GM21717 (cell line): Measurements from ENCODE around the gene VWCE.
A peak's percentile ranks its signal among the peaks of the same experiment; 100 is the strongest.

Experiments
- ATAC-seq: cut with Tn5 transposase; IDR thresholded peaks from one replicate; pipeline ENCODE4 v1.9.1; 2021; ENCODE audit warnings: mild to moderate bottlenecking, moderate library complexity; ENCODE audit not compliant: unreplicated experiment

VWCE gene

DNA sequence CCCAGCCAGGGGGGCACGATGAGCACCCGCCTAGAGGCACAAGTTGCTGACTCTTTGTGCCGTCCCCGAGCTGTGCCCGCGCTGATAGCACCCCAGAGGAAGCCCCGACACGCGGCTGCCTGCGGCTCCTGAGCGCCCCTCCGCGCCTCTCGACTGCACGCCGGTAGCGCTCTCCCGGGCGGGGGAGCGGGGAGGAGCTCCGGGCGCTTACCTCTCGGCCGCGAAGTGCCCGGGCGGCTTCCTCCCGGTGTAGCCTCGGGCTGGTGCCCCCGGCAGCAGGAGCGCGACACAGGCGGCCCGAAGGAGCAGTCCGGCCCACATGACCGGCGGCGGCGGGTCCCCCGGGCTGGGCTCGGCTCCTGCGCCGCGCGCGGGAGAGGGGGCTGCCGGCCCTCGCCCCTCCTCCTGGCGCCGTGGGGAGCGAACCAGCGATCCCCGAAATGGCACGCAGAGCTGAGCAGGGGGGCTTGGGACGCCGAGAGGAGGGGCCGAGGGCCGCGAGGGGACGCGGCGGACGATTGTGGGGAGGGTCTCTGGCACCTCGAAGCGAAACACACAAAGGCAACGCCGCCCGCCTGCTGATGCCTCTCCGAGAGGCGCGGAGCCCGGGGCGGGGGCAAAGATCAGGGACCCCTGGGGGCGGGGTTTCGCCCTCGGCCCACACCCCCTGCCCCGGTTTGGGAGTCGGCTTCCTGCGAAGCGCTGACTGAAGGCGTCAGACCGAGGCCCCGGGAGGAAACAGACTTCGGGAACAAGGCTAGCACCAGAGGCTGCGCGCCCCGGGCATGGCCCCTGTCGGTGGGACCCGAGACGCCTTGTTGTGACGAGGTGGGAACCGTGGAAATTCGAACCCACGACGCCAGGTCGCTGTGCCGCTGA, at the start of gene VWCE:
Gene VWCE (minus strand): TSS at position 600 of the 879 bp plus-strand sequence. CDS start 279 bp downstream, at position 321.
- peak; percentile 66 for ATAC-seq

- ATAC-seq = no peak
Observed at GRCh38 chr11:61343792-61344745, 49.0 kb upstream of the VWCE start.

GRCh38 chr11:61342207-61342803, 47.2 kb upstream of the VWCE start:
- ATAC-seq = no peak

- ATAC-seq = no peak
Observed at GRCh38 chr11:61341706-61342105, 46.6 kb upstream of the VWCE start.

- no peak for ATAC-seq
Observed at GRCh38 chr11:61340979-61341378, 45.9 kb upstream of the VWCE start.

GRCh38 chr11:61339490-61339878, 44.4 kb upstream of the VWCE start:
- ATAC-seq = no peak

- ATAC-seq = no peak
Observed at GRCh38 chr11:61338783-61339489, 43.8 kb upstream of the VWCE start.

GRCh38 chr11:61337706-61338470, 42.8 kb upstream of the VWCE start:
- ATAC-seq = no peak

DNA sequence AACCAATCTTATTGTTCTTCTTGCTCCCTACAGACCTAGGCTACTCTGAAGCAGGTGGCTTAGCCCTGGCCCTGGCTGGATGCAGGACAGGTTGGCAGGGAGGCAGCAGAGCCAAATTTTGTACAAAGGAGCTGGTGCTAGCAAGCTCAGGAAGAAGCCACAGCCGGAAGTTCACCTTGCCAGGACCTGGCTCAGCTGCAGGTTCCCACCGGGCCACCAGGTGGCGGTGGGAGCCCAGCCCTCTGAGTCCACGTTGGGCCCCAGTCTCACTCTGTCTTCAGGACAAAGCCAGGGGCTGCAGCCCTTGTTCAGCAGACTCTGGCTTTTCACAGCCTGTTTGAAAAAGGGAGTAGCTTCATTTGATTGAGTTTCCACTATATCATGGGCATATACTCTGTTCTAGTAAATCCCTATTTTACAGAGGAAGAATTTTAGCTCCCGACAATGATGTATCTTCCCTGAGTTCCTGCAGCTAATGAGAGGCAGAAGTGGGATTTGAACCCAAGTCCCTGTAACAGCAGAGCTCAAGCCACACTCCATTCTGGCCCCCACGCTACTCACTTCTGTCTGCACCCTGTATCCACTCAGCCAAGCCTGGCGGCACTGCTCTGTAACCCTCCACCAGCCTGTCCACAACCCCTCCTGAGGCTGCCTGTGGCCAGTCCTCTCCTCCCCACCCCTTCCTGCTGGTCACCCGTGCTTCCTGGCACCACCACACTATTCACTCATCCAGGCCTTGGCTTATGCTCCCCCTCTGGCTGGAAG, 41.2 kb upstream of the VWCE start:
- peak; percentile 48 for ATAC-seq

GRCh38 chr11:61335355-61335710, 40.2 kb upstream of the VWCE start:
- ATAC-seq = no peak

- ATAC-seq = no peak
Observed at GRCh38 chr11:61334434-61335354, 39.6 kb upstream of the VWCE start.

DNA sequence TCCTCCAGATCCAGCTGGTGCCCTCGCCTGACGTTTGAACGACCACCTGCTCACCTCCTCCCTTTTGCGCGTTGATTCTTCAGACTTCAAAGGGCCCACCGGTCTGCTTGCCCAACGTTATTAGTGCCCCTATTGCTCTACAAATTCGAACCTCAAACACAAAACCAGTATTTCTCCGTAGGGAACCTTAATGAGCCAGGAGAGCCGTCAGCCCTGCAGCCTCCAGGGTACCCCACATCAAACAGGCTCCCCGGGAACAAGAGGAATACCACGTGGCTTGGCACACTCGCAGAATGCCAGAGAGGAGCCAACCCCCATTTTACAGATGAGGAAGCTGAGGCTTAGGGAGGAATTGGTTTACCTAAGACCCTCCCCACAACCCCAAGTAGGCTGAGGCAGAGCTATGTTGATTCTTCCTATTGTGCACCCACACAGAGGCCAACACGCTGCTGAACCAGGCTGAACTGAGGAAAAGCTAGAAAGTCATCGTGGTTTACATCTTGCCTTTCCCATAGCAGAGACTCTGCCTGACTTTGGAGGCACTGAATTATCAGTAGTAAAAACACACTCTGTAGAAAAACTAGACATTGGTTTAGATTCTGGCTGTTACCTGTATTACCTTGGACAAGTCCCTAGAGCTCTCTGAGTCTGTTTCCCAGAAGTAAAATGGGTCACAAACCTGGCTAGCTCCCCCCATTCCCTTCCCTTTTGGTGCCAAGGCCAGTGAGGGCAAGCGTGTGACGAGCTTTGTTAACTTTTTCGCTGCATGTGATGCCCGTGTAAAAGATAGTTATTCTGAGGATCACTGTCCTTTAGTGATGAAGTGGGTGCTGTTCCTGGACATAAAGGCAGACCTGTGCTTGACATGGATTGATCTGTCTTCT, 38.7 kb upstream of the VWCE start:
- ATAC-seq = peak; percentile 6

GRCh38 chr11:61332797-61333549, 37.9 kb upstream of the VWCE start, which contains the start of the genes DDB1 and TKFC:
Gene DDB1 (minus strand): TSS chr11:61333105. CDS start chr11:61332968, 137 bp downstream.
Gene TKFC (plus strand): TSS chr11:61333228. CDS start chr11:61334729, 1,501 bp downstream.
- ATAC-seq = peak; percentile 78

DNA sequence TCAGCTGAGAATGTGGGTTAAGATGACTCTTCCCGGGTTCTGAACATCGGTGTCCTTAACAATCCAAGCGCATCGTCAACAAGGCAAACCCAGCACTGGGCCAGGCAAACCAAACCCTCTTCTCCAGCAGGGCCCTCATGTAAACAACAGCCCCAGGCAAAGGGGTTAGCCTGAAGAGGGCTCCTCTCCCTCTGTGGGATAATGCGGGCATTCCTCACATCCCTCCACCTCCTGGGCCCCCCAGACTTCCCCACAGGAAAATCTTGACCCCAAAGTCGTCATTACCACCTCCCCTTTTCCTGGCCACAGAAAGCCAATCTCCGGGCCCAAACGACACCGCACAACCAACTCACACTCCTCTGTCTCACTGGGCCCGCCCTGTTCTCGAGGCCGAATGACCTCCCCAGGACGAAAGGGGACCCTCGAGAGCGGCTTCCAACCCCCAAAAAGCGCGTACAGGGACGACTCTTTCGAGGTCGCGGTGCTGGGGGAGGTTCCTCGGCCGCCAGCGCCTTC, 37.2 kb upstream of the VWCE start:
- ATAC-seq = peak; percentile 3

DNA sequence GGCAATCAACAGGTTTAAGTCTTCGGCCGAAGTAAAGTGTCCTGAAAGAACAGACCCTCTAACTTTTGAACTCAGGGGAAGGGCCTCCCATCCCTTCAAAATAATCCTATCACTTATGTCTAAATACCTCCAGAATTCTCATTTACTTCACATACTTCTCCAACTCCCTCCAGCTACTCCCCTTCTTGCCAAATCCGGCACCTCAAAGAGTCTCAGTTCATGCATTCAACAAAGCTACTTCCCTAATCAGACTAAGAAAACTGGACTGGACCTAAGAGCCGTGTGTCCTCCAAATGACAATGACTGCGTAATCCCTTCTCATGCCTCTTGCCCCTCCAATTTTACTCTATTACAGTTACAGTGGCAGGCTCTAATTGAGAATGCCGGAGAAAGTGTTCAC, 36.5 kb upstream of the VWCE start:
- ATAC-seq = no peak

- no peak for ATAC-seq
Observed at GRCh38 chr11:61329871-61330270, 34.8 kb upstream of the VWCE start.
